Measurements from ENCODE around the gene RMND5A.

The RMND5A gene

GRCh38 chr2:86815611-86816010 lies 95.5 kb downstream of the RMND5A start:
- H3K27ac ChIP-seq: no peak overlapping the region
- TF ChIP-seq CTCF (conservative IDR thresholded peaks at IDR 0.05): no peak

GRCh38 chr2:86818114-86818801 lies 98.2 kb downstream of the RMND5A start:
- H3K27ac ChIP-seq: no peak overlapping the region
- no peak for TF ChIP-seq CTCF (conservative IDR thresholded peaks at IDR 0.05)

GRCh38 chr2:86818957-86819356 lies 98.9 kb downstream of the RMND5A start:
- TF ChIP-seq CTCF (conservative IDR thresholded peaks at IDR 0.05): no peak

GRCh38 chr2:86821306-86821705 lies 101.2 kb downstream of the RMND5A start:
- no peak overlapping the region for H3K27ac ChIP-seq
- TF ChIP-seq CTCF (conservative IDR thresholded peaks at IDR 0.05): no peak

More at GRCh38 chr2:86818957-86819356, 98.9 kb downstream of the RMND5A start:
- no peak overlapping the region for H3K27ac ChIP-seq

GRCh38 chr2:86821842-86822241 lies 101.8 kb downstream of the RMND5A start:
- TF ChIP-seq CTCF (conservative IDR thresholded peaks at IDR 0.05): no peak
- H3K27ac ChIP-seq: no peak overlapping the region

- no peak for TF ChIP-seq CTCF (conservative IDR thresholded peaks at IDR 0.05)
- H3K27ac ChIP-seq: no peak overlapping the region
These were observed 102.7 kb downstream of the RMND5A start for GRCh38 chr2:86822668-86823345.

- no peak overlapping the region for H3K27ac ChIP-seq
- no peak for TF ChIP-seq CTCF (conservative IDR thresholded peaks at IDR 0.05)
These were observed 105.1 kb downstream of the RMND5A start for GRCh38 chr2:86825036-86825692.

Data from VCaP (cell line).